ENCODE measurements around the gene CPEB4. TPM values are rescaled to one million over a fixed set of nuclear protein-coding genes. Genes with fewer than 3 reads are reported as not detected.

Gene CPEB4
- total and polyA plus RNA-seq, 9 of the 15 experiments (the other 6 are each of a cell fraction or from before 2014, with no cell fraction given), result 7.4 to 21.3 (median 12.4) TPM

DNA sequence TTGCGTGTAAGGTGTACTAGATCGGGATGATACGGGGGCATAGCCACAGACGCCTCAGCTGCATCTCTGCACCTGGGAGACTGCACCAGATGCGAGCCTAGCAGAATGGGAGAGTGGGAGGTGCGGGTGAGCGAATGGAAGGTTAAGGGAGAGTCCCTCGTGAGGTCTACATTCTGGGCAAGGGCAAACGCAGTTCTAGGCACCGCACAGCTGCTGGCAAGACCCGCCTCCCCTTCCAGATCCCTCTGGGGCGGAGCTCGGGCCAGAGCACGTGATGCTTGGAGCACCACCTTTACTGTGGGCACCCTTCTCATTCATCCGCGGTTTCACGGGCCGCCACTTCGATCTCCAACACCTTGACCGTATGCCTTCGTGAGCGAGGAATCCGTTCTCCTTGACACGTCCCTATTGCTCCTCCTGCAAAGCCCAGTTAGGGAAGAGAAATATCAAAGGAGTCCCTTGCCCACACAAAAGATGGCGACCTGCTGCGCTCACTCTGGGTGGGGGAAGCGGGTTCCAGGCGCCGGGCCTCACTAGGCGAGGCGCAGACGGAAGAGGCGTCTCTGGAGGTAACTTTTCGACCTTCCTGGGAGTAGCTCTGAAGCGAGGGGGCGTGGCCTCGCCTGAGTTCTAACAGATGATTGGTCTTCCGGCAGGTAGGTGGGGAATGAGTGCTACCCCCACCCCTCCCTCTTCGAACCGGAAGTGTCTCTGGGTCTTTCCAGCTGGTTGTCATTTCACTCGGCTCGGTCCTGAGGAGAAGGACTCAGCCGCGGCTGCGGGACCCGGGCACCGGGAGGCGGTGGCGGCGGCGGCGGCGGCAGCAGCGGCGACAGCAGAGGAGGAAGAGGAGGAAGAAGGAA lies at the start of gene CPEB4 (continued):
- TF ChIP-seq, protein P1, sequence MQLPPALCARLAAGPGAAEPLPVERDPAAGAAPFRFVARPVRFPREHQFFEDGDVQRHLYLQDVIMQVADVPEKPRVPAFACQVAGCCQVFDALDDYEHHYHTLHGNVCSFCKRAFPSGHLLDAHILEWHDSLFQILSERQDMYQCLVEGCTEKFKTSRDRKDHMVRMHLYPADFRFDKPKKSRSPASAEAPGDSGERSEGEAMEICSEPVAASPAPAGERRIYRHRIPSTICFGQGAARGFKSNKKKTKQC (CRISPR knock-in tag; IDR thresholded peaks at IDR 0.05), result peak; percentile 49; the same call in 1 of the 2 replicates
- TF ChIP-seq, protein P2, sequence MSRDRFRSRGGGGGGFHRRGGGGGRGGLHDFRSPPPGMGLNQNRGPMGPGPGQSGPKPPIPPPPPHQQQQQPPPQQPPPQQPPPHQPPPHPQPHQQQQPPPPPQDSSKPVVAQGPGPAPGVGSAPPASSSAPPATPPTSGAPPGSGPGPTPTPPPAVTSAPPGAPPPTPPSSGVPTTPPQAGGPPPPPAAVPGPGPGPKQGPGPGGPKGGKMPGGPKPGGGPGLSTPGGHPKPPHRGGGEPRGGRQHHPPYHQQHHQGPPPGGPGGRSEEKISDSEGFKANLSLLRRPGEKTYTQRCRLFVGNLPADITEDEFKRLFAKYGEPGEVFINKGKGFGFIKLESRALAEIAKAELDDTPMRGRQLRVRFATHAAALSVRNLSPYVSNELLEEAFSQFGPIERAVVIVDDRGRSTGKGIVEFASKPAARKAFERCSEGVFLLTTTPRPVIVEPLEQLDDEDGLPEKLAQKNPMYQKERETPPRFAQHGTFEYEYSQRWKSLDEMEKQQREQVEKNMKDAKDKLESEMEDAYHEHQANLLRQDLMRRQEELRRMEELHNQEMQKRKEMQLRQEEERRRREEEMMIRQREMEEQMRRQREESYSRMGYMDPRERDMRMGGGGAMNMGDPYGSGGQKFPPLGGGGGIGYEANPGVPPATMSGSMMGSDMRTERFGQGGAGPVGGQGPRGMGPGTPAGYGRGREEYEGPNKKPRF (IDR thresholded peaks at IDR 0.05; ENCODE audit: low read depth, low read length), result no peak
- TF ChIP-seq, protein P3, sequence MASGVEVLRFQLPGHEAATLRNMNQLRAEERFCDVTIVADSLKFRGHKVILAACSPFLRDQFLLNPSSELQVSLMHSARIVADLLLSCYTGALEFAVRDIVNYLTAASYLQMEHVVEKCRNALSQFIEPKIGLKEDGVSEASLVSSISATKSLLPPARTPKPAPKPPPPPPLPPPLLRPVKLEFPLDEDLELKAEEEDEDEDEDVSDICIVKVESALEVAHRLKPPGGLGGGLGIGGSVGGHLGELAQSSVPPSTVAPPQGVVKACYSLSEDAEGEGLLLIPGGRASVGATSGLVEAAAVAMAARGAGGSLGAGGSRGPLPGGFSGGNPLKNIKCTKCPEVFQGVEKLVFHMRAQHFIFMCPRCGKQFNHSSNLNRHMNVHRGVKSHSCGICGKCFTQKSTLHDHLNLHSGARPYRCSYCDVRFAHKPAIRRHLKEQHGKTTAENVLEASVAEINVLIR (CRISPR knock-in tag; IDR thresholded peaks at IDR 0.05), result no peak
- TF ChIP-seq BCL6 (CRISPR knock-in tag; IDR thresholded peaks at IDR 0.05) (peak; percentile 44; the same call in 1 of the 2 replicates), POLR2AphosphoS2 (IDR thresholded peaks at IDR 0.05; ENCODE audit: low read length) (peak; percentile 63; the same call in 1 of the 2 replicates), MYBL2 (IDR thresholded peaks at IDR 0.05; ENCODE audit: low read depth) (peak; percentile 60; the same call in 1 of the 2 replicates), MYBL2 (CRISPR knock-in tag; IDR thresholded peaks at IDR 0.05; ENCODE audit: borderline replicate concordance) (no peak), SETDB1 (IDR thresholded peaks at IDR 0.05; ENCODE audit: low read length) (no peak), PML (IDR thresholded peaks at IDR 0.05; ENCODE audit: low read length) (peak; percentile 43; the same call in 1 of the 2 replicates), CBX5 (IDR thresholded peaks at IDR 0.05; ENCODE audit: borderline replicate concordance, low read depth) (no peak), GABPB1 (CRISPR knock-in tag; IDR thresholded peaks at IDR 0.05) (peak; percentile 94), HOXB6 (CRISPR knock-in tag; IDR thresholded peaks at IDR 0.05; ENCODE audit: borderline replicate concordance) (no peak), ETV5 (CRISPR knock-in tag; IDR thresholded peaks at IDR 0.05; ENCODE audit: low read depth) (peak; percentile 93; the same call in 1 of the 2 replicates)
- TF ChIP-seq, protein P4, sequence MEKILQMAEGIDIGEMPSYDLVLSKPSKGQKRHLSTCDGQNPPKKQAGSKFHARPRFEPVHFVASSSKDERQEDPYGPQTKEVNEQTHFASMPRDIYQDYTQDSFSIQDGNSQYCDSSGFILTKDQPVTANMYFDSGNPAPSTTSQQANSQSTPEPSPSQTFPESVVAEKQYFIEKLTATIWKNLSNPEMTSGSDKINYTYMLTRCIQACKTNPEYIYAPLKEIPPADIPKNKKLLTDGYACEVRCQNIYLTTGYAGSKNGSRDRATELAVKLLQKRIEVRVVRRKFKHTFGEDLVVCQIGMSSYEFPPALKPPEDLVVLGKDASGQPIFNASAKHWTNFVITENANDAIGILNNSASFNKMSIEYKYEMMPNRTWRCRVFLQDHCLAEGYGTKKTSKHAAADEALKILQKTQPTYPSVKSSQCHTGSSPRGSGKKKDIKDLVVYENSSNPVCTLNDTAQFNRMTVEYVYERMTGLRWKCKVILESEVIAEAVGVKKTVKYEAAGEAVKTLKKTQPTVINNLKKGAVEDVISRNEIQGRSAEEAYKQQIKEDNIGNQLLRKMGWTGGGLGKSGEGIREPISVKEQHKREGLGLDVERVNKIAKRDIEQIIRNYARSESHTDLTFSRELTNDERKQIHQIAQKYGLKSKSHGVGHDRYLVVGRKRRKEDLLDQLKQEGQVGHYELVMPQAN (IDR thresholded peaks at IDR 0.05; ENCODE audit: borderline replicate concordance), result peak; percentile 99
